GM21381 (cell line): Measurements from ENCODE around the gene MRPL28.
"Not testable (repeated sequence)": the region's sequence is repeated elsewhere in the genome, so short reads cannot be mapped to it uniquely, and the experiment has no call there.

Source experiments
- ATAC-seq: cut with Tn5 transposase; IDR thresholded peaks from one replicate; pipeline ENCODE4 v1.9.1; 2021; ENCODE audit warnings: mild to moderate bottlenecking, moderate library complexity; ENCODE audit not compliant: unreplicated experiment

The MRPL28 gene

GRCh38 chr16:341095-341973 lies 29.0 kb downstream of the MRPL28 start:
- not testable (repeated sequence) for ATAC-seq

- no peak for ATAC-seq
Observed at GRCh38 chr16:340370-341091, 29.8 kb downstream of the MRPL28 start.

GRCh38 chr16:339680-340079 lies 30.7 kb downstream of the MRPL28 start:
- no peak for ATAC-seq

- ATAC-seq, result no peak
Observed at GRCh38 chr16:337975-338575, 32.3 kb downstream of the MRPL28 start.

GRCh38 chr16:337437-337836 lies 32.9 kb downstream of the MRPL28 start:
- ATAC-seq, result no peak

- no peak for ATAC-seq
Observed at GRCh38 chr16:336269-336668, 34.1 kb downstream of the MRPL28 start.

- ATAC-seq, result not testable (repeated sequence)
Observed at GRCh38 chr16:334861-335632, 35.3 kb downstream of the MRPL28 start.

- not testable (repeated sequence) for ATAC-seq
Observed at GRCh38 chr16:334164-334832, 36.0 kb downstream of the MRPL28 start.

- ATAC-seq, result no peak
Observed at GRCh38 chr16:333406-334094, 36.8 kb downstream of the MRPL28 start.

GRCh38 chr16:331181-331814 lies 39.0 kb downstream of the MRPL28 start:
- ATAC-seq, result not testable (repeated sequence)

GRCh38 chr16:330741-331140 lies 39.6 kb downstream of the MRPL28 start:
- ATAC-seq, result no peak

- ATAC-seq, result no peak
Observed at GRCh38 chr16:325375-326145, 44.8 kb downstream of the MRPL28 start.

GRCh38 chr16:324451-325334 lies 45.6 kb downstream of the MRPL28 start:
- ATAC-seq, result peak; percentile 45

GRCh38 chr16:324201-324450 lies 46.2 kb downstream of the MRPL28 start:
- no peak for ATAC-seq

GRCh38 chr16:322476-323143 lies 47.7 kb downstream of the MRPL28 start:
- ATAC-seq, result no peak

- no peak for ATAC-seq
Observed at GRCh38 chr16:321532-321931, 48.8 kb downstream of the MRPL28 start.

- ATAC-seq, result no peak
Observed at GRCh38 chr16:320206-320605, 50.1 kb downstream of the MRPL28 start.
